ENCODE measurements around the gene DENND4B. TPM values are rescaled to one million over a fixed set of nuclear protein-coding genes. Genes with fewer than 3 reads are reported as not detected.
A peak's percentile ranks its signal among the peaks of the same experiment; 100 is the strongest.

DENND4B gene
- total and polyA plus RNA-seq, 9 of the 15 experiments (the other 6 are each of a cell fraction or from before 2014, with no cell fraction given) = 9.5 to 80.5 (median 23.1) TPM

DNA sequence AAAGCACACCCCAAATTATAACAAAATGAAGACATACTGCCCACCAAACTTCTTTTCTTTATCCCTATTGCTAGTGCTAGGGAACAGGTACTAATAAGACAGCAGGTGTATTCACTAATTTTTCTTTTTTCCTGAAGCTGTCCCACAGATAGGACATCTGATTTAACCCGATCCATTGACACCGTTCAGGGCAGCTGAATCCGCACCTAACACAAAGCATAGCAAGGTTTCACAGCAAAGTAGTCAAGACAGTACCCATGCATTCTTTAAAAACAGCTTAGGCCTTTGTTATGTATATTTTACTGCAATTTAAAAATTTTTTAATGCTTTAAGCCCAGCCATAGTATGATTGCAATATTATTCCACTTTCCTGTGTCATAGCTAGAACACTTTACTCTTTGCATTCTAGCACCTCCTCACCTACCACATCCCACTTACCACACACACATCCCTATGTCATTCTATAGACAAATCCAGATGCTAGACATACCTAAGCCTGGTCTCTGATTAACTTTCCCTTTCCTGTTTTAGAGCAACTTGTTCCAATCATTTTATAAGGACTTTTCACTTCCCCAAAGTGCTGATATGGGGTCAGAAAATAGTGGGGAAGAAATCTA, 64.1 kb downstream of the DENND4B start:
- Histone ChIP-seq H3K27me3 (ENCODE audit: control insufficient read depth in 2 of 2, insufficient read depth in 2 of 2, low read length in 2 of 2) (no peaks in the 10 kb centered on the region), H4K20me1 (replicated peaks; ENCODE audit: control insufficient read depth, insufficient read depth, low read length) (peaks cover 19% of the 10 kb centered on the region), H3K79me2 (ENCODE audit: control insufficient read depth, insufficient read depth, low read length) (peaks cover 75% of the 10 kb centered on the region), H3K4me2 (ENCODE audit: insufficient read depth, low read length) (no peak overlapping the region), H2AFZ (ENCODE audit: low read depth, low read length) (no peak overlapping the region), H3K9me1 (ENCODE audit: control insufficient read depth, insufficient read depth, low read length) (peaks cover 5% of the 10 kb centered on the region), H3K27ac (ENCODE audit: extremely low read depth, low read depth, low read length) (no peak overlapping the region), H3K4me1 (replicated peaks in 1 of 2; ENCODE audit: control insufficient read depth in 2 of 2, insufficient read depth in 2 of 2, low read length in 2 of 2) (peaks cover 3 to 29% of the 10 kb centered on the region in 2 experiments), H3K9ac (ENCODE audit: insufficient read depth in 1 of 2, low read depth in 2 of 2, low read length in 2 of 2) (no peak overlapping the region), H3K9me3 (replicated peaks; ENCODE audit: control insufficient read depth, insufficient read depth, low read depth, low read length) (no peaks in the 10 kb centered on the region), H3K4me3 (no peak overlapping the region), H3K36me3 (ENCODE audit: control insufficient read depth, insufficient read depth, low read length) (peaks cover 6% of the 10 kb centered on the region; the same call in 2 of the 3 replicates)
- intact Hi-C loops (cut with micrococcal nuclease) (loop anchor here (5.0 kb wide), 1 partner anchor 40 kb away; the partner anchor contains the start of gene GATAD2B), in situ Hi-C loops (cut with MboI) (no loop called here)
- no peak for ATAC-seq
- WGBS (ENCODE audit: insufficient coverage, low coverage, missing lambda C conversion rate) = 84% methylated on average over 3 of the region's 3 CpGs
- no peak for DNase-seq (ENCODE audit: extremely low read depth in 1 of 4, low spot score in 3 of 4)
- FAIRE-seq = peak; percentile 26
- CTCF ChIA-PET (ENCODE audit: low intra/inter-chr PET ratio) = no interaction called here
- no TSS peak for BruUV-seq (replicated peaks)
- TF ChIP-seq BRF1 (IDR thresholded peaks at IDR 0.05; ENCODE audit: borderline replicate concordance, extremely low read depth, insufficient read length) (no peak), HIVEP1 (CRISPR knock-in tag; IDR thresholded peaks at IDR 0.05) (no peak), POU5F1 (IDR thresholded peaks at IDR 0.05; ENCODE audit: borderline replicate concordance, low read depth, low read length, partially characterized antibody) (no peak), SMARCE1 (IDR thresholded peaks at IDR 0.05) (no peak), ZNF384 (IDR thresholded peaks at IDR 0.05; ENCODE audit: low read depth, low read length) (no peak), ETS2 (tag; IDR thresholded peaks at IDR 0.05; ENCODE audit: borderline replicate concordance, poor library complexity, severe bottlenecking) (no peak), SRSF3 (IDR thresholded peaks at IDR 0.05; ENCODE audit: insufficient read depth, low read length) (no peak), ZNF408 (CRISPR knock-in tag; IDR thresholded peaks at IDR 0.05; ENCODE audit: low read depth) (no peak)
- TF ChIP-seq, protein P1, sequence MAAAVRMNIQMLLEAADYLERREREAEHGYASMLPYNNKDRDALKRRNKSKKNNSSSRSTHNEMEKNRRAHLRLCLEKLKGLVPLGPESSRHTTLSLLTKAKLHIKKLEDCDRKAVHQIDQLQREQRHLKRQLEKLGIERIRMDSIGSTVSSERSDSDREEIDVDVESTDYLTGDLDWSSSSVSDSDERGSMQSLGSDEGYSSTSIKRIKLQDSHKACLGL (CRISPR knock-in tag; IDR thresholded peaks at IDR 0.05; ENCODE audit: borderline replicate concordance, poor library complexity, severe bottlenecking) = no peak
- TF ChIP-seq, protein P2, sequence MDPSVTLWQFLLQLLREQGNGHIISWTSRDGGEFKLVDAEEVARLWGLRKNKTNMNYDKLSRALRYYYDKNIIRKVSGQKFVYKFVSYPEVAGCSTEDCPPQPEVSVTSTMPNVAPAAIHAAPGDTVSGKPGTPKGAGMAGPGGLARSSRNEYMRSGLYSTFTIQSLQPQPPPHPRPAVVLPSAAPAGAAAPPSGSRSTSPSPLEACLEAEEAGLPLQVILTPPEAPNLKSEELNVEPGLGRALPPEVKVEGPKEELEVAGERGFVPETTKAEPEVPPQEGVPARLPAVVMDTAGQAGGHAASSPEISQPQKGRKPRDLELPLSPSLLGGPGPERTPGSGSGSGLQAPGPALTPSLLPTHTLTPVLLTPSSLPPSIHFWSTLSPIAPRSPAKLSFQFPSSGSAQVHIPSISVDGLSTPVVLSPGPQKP (CRISPR knock-in tag; IDR thresholded peaks at IDR 0.05) = no peak
- POLR2A ChIA-PET = interaction anchor here (0.8 to 2.0 kb wide), 5 partner anchors 9 to 108 kb away, joined by 3 to 5 read pairs (median 4); partner anchors contain the start of genes RPS27 and SLC27A3

Data from K562 (cell line).